ENCODE measurements around the gene GRIN2A.

The GRIN2A gene

GRCh38 chr16:10110552-10110951 is 71.7 kb downstream of the GRIN2A start:
- peaks cover 8% of the 10 kb centered on the region for H3K27me3 Mint-ChIP-seq (ENCODE audit: low read depth, poor library complexity)
- H3K36me3 Mint-ChIP-seq (ENCODE audit: low read depth), result no peaks in the 10 kb centered on the region
- no peak for DNase-seq
- H3K9me3 Mint-ChIP-seq, result peaks cover 8% of the 10 kb centered on the region
- no peak overlapping the region for H3K4me3 Mint-ChIP-seq
- TF ChIP-seq CTCF (IDR thresholded peaks at IDR 0.05), result no peak
- H3K27ac Mint-ChIP-seq, result no peak overlapping the region
- H3K4me1 Mint-ChIP-seq, result peaks cover 24% of the 10 kb centered on the region

GRCh38 chr16:10107081-10107480 is 75.1 kb downstream of the GRIN2A start:
- H3K9me3 Mint-ChIP-seq, result peaks cover 13% of the 10 kb centered on the region
- no peak overlapping the region for H3K27ac Mint-ChIP-seq
- peaks cover 11% of the 10 kb centered on the region for H3K27me3 Mint-ChIP-seq (ENCODE audit: low read depth, poor library complexity)
- no peak for DNase-seq
- H3K36me3 Mint-ChIP-seq (ENCODE audit: low read depth), result no peaks in the 10 kb centered on the region
- TF ChIP-seq CTCF (IDR thresholded peaks at IDR 0.05), result no peak
- no peak overlapping the region for H3K4me3 Mint-ChIP-seq
- peaks cover 23% of the 10 kb centered on the region for H3K4me1 Mint-ChIP-seq

- no peak for TF ChIP-seq CTCF (IDR thresholded peaks at IDR 0.05)
- H3K27me3 Mint-ChIP-seq (ENCODE audit: low read depth, poor library complexity), result peaks cover 11% of the 10 kb centered on the region
- H3K4me3 Mint-ChIP-seq, result no peak overlapping the region
- H3K27ac Mint-ChIP-seq, result no peak overlapping the region
- peaks cover 33% of the 10 kb centered on the region for H3K9me3 Mint-ChIP-seq
- peaks cover 13% of the 10 kb centered on the region for H3K4me1 Mint-ChIP-seq
- no peak for DNase-seq
- no peaks in the 10 kb centered on the region for H3K36me3 Mint-ChIP-seq (ENCODE audit: low read depth)
These were observed 78.5 kb downstream of the GRIN2A start for GRCh38 chr16:10103700-10104099.

GRCh38 chr16:10103118-10103517 is 79.1 kb downstream of the GRIN2A start:
- Mint-ChIP-seq H3K27me3 (ENCODE audit: low read depth, poor library complexity) (peaks cover 10% of the 10 kb centered on the region), H3K4me3 (no peak overlapping the region), H3K36me3 (ENCODE audit: low read depth) (no peaks in the 10 kb centered on the region), H3K4me1 (peaks cover 13% of the 10 kb centered on the region), H3K27ac (no peak overlapping the region), H3K9me3 (peaks cover 30% of the 10 kb centered on the region)
- no peak for TF ChIP-seq CTCF (IDR thresholded peaks at IDR 0.05)
- no peak for DNase-seq

GRCh38 chr16:10100829-10101228 is 81.4 kb downstream of the GRIN2A start:
- Mint-ChIP-seq H3K4me3 (no peak overlapping the region), H3K27me3 (ENCODE audit: low read depth, poor library complexity) (peaks cover 11% of the 10 kb centered on the region), H3K9me3 (peaks cover 30% of the 10 kb centered on the region), H3K36me3 (ENCODE audit: low read depth) (no peaks in the 10 kb centered on the region), H3K4me1 (peaks cover 13% of the 10 kb centered on the region), H3K27ac (no peak overlapping the region)
- DNase-seq, result no peak
- no peak for TF ChIP-seq CTCF (IDR thresholded peaks at IDR 0.05)

GRCh38 chr16:10098991-10099390 is 83.2 kb downstream of the GRIN2A start:
- Mint-ChIP-seq H3K36me3 (ENCODE audit: low read depth) (no peaks in the 10 kb centered on the region), H3K4me3 (no peak overlapping the region), H3K9me3 (peaks cover 33% of the 10 kb centered on the region), H3K27me3 (ENCODE audit: low read depth, poor library complexity) (peaks cover 8% of the 10 kb centered on the region), H3K27ac (no peak overlapping the region), H3K4me1 (peaks cover 13% of the 10 kb centered on the region)
- no peak for TF ChIP-seq CTCF (IDR thresholded peaks at IDR 0.05)
- DNase-seq, result no peak

Measured in nephron progenitor cell (in vitro differentiated cells).